Measurements from ENCODE around the gene SHANK3.
"Not testable (repeated sequence)": the region's sequence is repeated elsewhere in the genome, so short reads cannot be mapped to it uniquely, and the experiment has no call there.

SHANK3 gene

DNA sequence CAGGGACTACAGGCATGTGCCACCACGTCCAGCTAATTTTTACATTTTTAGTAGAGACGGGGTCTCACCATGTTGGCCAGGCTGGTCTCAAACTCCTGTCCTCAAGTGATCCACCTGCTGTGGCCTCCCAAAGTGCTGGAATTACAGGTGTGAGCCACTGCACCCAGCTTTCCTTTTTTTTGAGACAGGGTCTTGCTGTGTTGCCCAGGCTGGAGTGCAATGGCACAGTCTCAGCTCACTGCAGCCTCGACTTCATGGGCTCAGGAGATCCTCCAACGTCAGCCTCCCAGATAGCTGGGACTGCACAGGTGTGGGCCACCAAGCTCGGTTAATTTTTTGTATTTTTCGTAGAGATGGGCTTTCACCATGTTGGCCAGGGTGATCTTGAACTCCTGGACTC, 18.0 kb upstream of the SHANK3 start:
- DNase-seq = not testable (repeated sequence)

DNA sequence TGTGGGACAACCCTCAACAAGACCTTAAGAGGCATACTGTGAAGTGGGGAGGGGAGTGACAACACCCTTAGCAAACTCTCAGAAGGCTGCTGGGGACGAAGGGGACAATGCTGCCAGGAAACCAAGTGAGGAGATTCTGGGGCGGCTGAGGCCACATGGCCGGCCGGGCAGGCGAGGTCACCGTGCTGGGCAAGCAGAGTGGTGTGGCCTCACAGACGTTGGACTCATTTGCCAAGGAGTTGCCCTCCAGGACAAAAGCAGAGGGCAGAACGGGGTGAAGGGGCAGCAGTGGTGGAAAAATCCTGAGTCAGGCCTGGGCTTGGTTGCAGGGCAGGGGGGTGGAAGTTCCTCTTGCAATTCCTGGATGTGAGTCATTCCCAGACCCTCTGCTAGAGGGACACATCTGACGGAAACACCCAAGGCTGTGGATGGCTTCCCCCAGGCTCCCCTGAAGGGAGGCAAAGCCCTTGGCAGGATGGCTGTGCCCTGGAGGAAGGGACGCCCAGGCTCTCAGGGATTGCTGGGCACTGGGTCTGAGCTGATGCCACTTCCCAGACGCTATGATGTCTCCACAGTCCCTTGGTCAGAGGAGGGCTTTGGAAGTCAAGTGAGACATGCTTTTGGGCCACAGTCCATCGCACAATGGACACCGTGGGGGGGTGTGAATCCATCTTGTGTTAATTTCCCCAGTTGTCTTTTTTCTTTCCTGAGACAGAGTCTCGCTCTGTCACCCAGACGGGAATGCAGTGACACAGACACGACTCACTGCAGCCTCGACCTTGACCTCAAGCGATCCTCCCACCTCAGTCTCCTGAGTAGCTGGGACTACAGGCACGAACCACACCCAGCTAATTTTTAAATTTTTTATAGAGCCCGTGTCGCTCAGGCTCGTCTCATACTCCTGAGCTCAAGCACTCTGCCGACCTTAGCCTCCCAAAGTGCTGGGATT, 16.2 kb upstream of the SHANK3 start:
- no peak for DNase-seq

- no peak for DNase-seq
These were observed 14.7 kb upstream of the SHANK3 start for GRCh38 chr22:50657925-50658324.

GRCh38 chr22:50659711-50660110, 12.9 kb upstream of the SHANK3 start:
- not testable (repeated sequence) for DNase-seq

- no peak for DNase-seq
These were observed 12.3 kb upstream of the SHANK3 start for GRCh38 chr22:50660306-50660705.

GRCh38 chr22:50665212-50665611, 7.4 kb upstream of the SHANK3 start:
- no peak for DNase-seq

DNA sequence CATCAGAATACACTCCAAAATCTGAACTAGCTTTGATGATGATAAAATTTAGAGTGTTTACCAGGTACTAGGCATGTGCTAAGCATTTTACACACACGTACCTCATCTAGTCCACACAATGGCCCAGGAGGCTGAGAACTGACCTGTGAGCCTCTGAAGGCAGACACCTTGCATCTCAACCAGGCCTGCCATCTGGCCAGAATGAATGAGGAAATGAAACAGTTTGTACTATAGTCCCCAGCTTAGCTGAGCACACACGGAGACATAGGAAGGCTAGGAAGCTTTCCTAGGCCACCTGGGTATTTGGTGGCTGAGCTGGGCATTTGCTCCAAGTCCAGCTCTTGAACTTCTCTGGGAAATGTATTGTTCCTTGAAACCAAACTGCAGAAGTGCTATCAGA, 6.9 kb upstream of the SHANK3 start:
- no peak for DNase-seq

GRCh38 chr22:50670513-50670912, 2.1 kb upstream of the SHANK3 start:
- DNase-seq = no peak

GRCh38 chr22:50670914-50671538, 1.6 kb upstream of the SHANK3 start:
- DNase-seq = no peak

GRCh38 chr22:50671641-50672040, 982 bp upstream of the SHANK3 start:
- DNase-seq = no peak

DNA sequence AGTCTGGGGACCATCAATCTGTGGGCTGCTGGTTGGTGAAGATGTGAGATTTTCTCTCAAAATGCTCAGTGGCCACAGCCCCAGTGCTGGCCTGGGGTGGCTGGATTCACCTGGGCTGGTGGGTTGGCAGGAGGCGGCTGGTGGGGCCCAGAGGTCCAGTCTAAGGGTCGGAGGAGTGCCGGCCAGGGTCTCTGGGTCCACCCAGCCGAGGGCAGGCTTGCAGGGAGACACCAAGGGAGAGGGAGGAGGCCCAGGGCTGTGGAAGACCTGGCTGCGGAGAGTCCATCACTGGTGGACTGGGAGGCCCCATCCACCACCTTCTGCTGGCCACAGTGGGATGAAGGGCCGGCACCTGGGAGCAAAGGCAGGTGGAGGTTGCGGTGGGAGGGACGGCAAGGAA, 582 bp upstream of the SHANK3 start:
- no peak for DNase-seq

DNA sequence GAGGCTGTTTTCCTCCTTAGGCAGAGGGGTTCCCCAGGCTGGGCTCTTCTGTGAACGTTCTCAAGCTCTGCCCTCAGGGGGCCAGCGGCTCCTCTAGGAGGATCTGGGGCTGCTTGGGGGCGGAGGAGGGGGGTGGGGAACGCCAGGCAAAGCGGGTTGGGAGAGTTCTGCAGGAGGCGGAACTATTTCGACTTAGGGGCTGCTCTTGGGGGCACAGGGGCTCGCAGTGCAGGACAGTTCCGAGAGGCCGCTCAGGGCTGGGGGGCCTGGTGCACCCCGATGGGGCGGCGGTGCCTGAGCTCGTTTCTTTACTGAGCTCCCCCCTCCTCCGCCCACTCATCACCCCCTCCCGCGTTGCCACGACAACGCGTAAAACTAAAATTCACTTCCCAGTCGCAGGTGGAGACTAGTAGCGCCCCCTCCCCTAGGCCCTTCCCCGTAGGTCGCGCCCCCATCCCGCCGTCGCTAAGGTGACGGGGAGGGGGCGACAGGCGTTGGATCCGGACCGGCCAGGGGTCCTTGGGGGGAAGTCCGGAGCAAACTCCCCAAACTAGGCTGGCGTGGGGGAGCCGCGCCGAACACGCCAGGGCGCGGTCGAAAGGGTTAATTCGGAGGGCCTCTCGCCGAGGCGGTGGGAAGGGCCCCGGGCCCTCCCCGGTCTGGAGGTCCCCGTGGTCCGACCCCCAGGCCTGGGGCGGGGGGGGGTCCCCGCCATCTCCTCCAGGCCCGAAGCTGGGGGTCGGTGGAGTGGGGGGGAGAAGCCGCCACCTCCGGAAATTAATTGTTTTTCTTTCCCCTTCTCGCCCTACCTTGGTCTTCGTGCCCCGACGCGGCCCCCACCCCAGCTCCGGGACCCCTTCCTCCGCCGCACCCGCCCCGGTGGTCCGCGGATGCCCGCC, 857 bp downstream of the SHANK3 start:
- DNase-seq = no peak

DNA sequence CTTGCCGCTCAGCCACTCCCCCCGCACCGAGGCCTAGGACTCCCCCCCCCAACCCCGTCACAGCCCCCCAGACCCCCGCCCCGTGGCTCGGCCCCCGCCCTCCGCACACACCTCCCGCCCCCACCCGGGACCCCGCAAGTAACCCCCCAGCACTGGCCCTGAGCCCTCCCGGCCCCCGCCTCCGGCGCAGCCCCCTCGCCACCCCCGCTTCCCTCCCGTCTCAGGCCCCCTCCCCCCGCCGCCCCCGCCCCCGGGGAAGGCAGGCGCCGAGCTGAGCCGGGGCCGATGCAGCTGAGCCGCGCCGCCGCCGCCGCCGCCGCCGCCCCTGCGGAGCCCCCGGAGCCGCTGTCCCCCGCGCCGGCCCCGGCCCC, 1.5 kb downstream of the SHANK3 start:
- DNase-seq = no peak

DNA sequence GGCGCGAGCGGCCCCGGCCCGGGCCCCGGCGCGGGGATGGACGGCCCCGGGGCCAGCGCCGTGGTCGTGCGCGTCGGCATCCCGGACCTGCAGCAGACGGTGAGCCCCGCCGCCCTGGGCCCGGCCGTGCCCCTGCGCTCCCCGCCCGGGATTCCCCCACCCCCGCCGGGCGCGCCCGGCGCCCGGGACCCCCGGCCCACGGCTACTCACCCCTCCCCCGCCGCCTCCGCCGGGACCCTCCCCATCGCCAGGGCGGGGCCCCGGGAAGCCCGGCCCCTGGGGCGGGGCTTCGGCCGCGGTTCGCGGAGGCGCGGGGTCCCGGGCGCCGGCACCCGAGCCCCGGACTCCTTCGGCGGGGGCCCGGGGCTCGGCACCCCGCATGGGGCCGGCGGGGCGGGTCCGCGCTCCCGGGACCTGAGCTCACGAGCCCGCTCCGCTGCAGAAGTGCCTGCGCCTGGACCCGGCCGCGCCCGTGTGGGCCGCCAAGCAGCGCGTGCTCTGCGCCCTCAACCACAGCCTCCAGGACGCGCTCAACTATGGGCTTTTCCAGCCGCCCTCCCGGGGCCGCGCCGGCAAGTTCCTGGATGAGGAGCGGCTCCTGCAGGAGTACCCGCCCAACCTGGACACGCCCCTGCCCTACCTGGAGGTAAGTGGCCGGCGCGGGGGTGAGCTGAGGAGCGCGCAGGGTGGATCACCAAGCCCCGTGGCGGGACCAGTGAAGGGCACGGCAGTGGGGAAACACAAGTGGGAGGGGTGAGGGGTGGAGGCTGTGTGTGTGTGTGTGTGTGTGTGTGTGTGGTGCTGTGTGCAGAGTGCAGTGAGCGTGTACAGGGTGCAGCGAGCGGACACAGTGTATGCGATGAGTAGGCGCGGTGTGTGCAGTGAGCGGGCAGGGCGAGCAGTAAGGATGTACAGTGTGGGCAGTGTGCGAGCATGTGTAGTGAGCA, 2.3 kb downstream of the SHANK3 start:
- no peak for DNase-seq

DNA sequence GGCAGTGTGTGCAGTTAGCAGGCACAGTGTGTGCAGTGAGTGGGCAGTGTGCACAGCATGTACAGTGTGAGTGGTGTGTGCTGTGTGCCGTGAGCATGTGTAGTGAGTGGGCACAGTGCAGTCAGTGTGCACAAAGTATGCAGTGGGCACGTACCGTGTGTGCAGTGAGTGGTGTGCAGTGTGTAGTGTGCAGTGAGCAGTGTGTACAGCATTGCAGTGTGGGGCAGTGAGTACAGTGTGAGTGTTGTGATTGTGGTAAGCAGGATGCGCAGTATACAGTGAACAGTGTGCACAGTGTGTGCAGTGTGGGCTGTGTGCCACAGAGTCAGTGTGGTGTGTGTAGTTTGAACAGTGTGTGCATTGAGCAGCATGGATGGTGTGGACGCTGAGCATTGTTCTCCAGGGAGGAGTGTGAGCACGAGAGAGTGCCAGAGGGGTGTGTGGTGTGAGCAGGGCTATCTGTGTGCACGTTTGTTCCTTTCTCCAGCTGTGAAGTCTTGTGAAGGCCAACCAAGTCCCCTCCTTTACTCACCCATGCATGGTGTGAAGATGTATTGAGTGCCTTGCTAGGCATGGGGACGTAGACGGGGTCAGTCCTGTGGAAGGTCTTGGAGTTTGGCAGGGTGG, 3.0 kb downstream of the SHANK3 start:
- DNase-seq = no peak

GRCh38 chr22:50676180-50676636, 3.6 kb downstream of the SHANK3 start:
- DNase-seq = no peak

DNA sequence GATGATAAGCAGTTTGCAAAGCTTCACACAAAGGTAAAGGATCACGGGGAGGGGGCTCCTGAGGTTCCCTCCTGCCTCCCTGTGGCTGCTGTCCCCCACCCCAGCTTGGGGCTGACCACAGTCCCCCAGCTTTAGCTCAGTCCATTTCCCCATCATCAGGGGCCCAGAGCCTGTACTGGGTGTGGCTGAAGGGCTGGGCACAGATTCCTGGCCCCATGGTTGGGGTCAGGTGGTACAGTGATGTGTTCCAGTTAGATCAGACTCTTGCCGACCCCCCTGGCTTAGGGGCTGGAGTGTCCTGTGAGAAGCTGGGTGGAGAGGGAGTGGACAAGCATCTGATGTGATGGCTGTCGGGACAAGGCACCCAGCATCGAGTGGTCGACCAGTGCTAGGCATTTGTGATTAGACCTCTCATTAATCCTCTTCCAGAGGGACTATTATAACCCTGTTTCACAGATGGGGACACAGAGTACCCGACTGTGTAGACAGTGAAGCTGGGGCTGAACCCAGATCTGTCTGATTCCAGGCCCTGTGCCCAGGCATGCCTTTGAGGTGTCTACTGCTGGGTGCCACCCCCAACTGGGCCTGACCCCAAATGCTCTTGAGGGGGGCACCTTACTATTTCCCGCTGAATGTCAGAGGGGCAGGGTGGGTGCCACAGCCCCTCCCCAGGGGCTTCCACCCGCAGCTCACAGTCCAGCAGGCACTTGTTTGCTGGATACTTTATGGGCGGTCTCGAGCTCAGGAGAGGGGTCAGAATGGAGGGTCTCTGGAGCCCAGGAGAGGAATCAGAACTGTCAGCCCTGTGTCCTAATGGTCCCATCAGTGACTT, 4.3 kb downstream of the SHANK3 start:
- DNase-seq = no peak

GRCh38 chr22:50677493-50678217, 5.0 kb downstream of the SHANK3 start:
- no peak for DNase-seq

- DNase-seq = no peak
These were observed 5.6 kb downstream of the SHANK3 start for GRCh38 chr22:50678218-50678650.

Measured in SHP77 treated with DMSO at 0.1 percent for 48 hours (cell line).